PFSK-1 (cell line): Measurements from ENCODE around the gene SKA2.

Source experiments
- FOXP2 ChIP-seq: optimal IDR thresholded peaks from 2 replicates; pipeline ENCODE3; 2011; ENCODE audit warnings: borderline replicate concordance, control low read depth, inconsistent platforms; ENCODE audit not compliant: insufficient read depth; ENCODE audit errors: extremely low read length, extremely low read depth
- POLR2AphosphoS5 ChIP-seq: IDR thresholded peaks from 2 replicates; pipeline ENCODE4 v1.6.1; 2012; ENCODE audit warnings: low read depth, mild to moderate bottlenecking, control low read depth, low read length, moderate library complexity
- SIN3A ChIP-seq: IDR thresholded peaks from 2 replicates; pipeline ENCODE4 v1.6.1; 2012; ENCODE audit warnings: mild to moderate bottlenecking, low read length, moderate library complexity, borderline replicate concordance; ENCODE audit not compliant: insufficient read depth
- TAF1 ChIP-seq: IDR thresholded peaks from 2 replicates; pipeline ENCODE4 v1.6.1; 2012; ENCODE audit warnings: low read length, control low read depth, borderline replicate concordance; ENCODE audit not compliant: insufficient read depth
- TF ChIP-seq, protein P1 (sequence below), 2 experiments: IDR thresholded peaks; 2 replicates each; pipeline versions ENCODE4 v1.6.1 to v1.8.0; 2011 to 2012; ENCODE audit warnings: low read depth in 2 of 2, low read length in 2 of 2, control low read depth in 1 of 2, inconsistent platforms in 1 of 2, mild to moderate bottlenecking in 1 of 2, moderate library complexity in 1 of 2; ENCODE audit not compliant: insufficient read depth in 1 of 2

The SKA2 gene

DNA sequence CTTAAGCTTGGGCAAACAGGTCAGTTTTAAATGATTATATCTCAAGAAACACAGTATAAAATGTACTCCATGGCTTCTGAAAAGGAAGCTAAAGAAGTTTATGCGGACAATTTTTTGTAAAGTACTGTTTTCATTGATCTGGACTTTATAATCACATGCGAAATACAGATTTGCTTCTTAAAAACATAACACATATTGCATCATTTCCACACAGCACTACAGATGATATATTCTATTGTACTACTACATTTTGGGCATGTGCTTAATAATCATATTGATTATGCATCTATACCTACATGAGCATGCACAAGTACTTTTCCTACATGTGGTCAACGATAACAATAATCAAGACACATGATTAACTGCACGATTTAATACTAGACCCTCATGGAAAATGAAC lies 70.8 kb downstream of the SKA2 start:
- TF ChIP-seq POLR2AphosphoS5: no peak
- TF ChIP-seq TAF1: no peak
- TF ChIP-seq SIN3A: no peak
- TF ChIP-seq, protein P1, sequence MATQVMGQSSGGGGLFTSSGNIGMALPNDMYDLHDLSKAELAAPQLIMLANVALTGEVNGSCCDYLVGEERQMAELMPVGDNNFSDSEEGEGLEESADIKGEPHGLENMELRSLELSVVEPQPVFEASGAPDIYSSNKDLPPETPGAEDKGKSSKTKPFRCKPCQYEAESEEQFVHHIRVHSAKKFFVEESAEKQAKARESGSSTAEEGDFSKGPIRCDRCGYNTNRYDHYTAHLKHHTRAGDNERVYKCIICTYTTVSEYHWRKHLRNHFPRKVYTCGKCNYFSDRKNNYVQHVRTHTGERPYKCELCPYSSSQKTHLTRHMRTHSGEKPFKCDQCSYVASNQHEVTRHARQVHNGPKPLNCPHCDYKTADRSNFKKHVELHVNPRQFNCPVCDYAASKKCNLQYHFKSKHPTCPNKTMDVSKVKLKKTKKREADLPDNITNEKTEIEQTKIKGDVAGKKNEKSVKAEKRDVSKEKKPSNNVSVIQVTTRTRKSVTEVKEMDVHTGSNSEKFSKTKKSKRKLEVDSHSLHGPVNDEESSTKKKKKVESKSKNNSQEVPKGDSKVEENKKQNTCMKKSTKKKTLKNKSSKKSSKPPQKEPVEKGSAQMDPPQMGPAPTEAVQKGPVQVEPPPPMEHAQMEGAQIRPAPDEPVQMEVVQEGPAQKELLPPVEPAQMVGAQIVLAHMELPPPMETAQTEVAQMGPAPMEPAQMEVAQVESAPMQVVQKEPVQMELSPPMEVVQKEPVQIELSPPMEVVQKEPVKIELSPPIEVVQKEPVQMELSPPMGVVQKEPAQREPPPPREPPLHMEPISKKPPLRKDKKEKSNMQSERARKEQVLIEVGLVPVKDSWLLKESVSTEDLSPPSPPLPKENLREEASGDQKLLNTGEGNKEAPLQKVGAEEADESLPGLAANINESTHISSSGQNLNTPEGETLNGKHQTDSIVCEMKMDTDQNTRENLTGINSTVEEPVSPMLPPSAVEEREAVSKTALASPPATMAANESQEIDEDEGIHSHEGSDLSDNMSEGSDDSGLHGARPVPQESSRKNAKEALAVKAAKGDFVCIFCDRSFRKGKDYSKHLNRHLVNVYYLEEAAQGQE (IDR thresholded peaks at IDR 0.05; ENCODE audit: insufficient read depth in 1 of 2, low read depth in 2 of 2, low read length in 2 of 2): no peak

DNA sequence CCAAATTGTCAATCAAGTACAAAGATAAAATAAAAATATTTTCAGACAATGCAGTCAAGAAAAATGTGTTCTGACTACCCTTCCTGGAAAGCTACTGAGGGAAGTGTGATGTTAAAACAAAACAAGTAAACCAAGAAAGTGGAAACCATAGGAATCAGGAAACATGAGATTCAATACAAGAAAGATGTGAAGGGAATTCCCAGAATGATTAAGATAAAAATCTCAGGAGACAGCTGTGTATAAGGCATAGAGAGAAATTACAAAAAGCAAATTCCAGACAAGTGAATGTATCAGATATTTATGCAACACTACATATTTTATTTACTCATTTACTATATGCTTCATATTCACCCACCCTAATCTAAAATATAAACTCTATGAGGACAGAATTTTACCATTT lies 80.5 kb downstream of the SKA2 start:
- TF ChIP-seq TAF1 (no peak), POLR2AphosphoS5 (no peak), FOXP2 (no peak), SIN3A (no peak)
- TF ChIP-seq, protein P1 (IDR thresholded peaks at IDR 0.05; ENCODE audit: insufficient read depth in 1 of 2, low read depth in 2 of 2, low read length in 2 of 2): no peak

DNA sequence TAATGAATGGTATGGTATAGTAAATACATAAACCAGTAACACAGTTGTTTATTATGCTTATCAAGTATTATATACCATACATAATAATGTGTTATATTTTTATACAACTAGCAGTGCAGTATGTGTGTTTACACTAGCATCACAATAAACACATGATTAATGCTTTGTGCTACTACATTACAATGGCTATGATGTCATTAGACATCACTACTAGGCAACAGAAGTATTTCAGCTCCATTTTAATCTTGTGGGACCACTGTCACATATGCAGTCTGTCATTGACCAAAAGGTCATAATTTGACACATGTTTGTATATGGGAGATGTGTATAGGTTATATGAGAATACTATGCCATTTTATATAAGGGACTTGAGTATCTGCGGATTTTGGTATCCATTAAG lies 81.0 kb downstream of the SKA2 start:
- TF ChIP-seq, protein P1 (IDR thresholded peaks at IDR 0.05; ENCODE audit: insufficient read depth in 1 of 2, low read depth in 2 of 2, low read length in 2 of 2): no peak
- TF ChIP-seq POLR2AphosphoS5: no peak
- TF ChIP-seq TAF1: no peak
- no peak for TF ChIP-seq FOXP2

DNA sequence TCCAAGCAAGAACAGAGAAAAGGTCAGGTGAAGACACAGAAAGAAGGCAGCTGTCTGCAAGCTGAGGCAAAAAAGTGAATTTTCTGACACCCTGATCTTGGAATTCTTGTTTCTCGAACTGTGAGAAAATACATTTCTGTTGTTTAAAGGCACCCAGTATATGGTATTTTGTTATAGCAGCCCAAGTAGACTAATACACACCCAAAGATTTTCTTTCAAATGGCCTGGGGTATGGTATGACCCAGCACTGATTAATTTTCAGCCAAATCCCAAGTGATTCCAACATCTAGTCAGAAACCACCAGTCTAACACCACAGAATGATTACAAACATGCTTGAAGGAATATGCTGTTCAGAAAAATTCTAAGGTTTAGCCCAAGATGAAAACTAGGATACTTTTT lies 85.1 kb downstream of the SKA2 start:
- TF ChIP-seq SIN3A (no peak), POLR2AphosphoS5 (no peak), FOXP2 (no peak), TAF1 (no peak)
- TF ChIP-seq, protein P1 (IDR thresholded peaks at IDR 0.05; ENCODE audit: insufficient read depth in 1 of 2, low read depth in 2 of 2, low read length in 2 of 2): no peak

DNA sequence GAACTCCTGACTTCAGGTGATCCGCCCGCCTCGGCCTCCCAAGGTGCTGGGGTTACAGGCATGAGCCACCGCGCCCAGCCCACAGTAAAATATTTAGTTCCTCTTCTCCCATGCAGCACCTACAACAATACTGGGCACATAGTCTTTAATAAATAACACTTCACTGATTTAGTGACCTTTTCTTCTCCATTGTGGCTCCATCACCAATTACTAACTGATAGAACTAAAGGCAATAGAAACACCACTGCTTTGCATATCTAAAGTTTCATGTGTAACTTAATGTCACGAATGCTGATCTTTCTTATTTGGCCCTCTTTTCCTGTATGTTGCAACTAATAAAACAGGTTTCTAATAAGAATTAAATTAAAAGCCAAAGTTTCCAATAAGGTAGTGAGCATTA lies 87.2 kb downstream of the SKA2 start:
- TF ChIP-seq, protein P1 (IDR thresholded peaks at IDR 0.05; ENCODE audit: insufficient read depth in 1 of 2, low read depth in 2 of 2, low read length in 2 of 2): no peak
- TF ChIP-seq POLR2AphosphoS5: no peak
- TF ChIP-seq SIN3A: no peak
- TF ChIP-seq FOXP2: no peak
